T follicular helper cell (primary cell): Measurements from ENCODE around the gene CSNK1G3.

Experiments
- DNase-seq: peaks from one replicate; pipeline ENCODE4 v3.0.0-alpha.2; 2020; ENCODE audit warnings: low read depth

Gene CSNK1G3

GRCh38 chr5:123514615-123515355 is 2.8 kb downstream of the CSNK1G3 start:
- no peak for DNase-seq

GRCh38 chr5:123515904-123516303 is 3.9 kb downstream of the CSNK1G3 start:
- no peak for DNase-seq

GRCh38 chr5:123517476-123517875 is 5.5 kb downstream of the CSNK1G3 start:
- DNase-seq, result no peak

GRCh38 chr5:123518111-123518510 is 6.1 kb downstream of the CSNK1G3 start:
- DNase-seq, result no peak

- DNase-seq, result no peak
These were observed 8.8 kb downstream of the CSNK1G3 start for GRCh38 chr5:123520677-123521247.

- DNase-seq, result no peak
These were observed 12.2 kb downstream of the CSNK1G3 start for GRCh38 chr5:123524146-123524545.

- no peak for DNase-seq
These were observed 15.2 kb downstream of the CSNK1G3 start for GRCh38 chr5:123527190-123527589.

- DNase-seq, result no peak
These were observed 16.1 kb downstream of the CSNK1G3 start for GRCh38 chr5:123528065-123528464.

- DNase-seq, result no peak
These were observed 16.9 kb downstream of the CSNK1G3 start for GRCh38 chr5:123528878-123529277.

- no peak for DNase-seq
These were observed 18.8 kb downstream of the CSNK1G3 start for GRCh38 chr5:123530728-123531127.

- no peak for DNase-seq
These were observed 23.7 kb downstream of the CSNK1G3 start for GRCh38 chr5:123535648-123536047.

- no peak for DNase-seq
These were observed 25.3 kb downstream of the CSNK1G3 start for GRCh38 chr5:123537256-123537655.

GRCh38 chr5:123537845-123538244 is 25.9 kb downstream of the CSNK1G3 start:
- DNase-seq, result no peak

- no peak for DNase-seq
These were observed 26.9 kb downstream of the CSNK1G3 start for GRCh38 chr5:123538670-123539459.

- no peak for DNase-seq
These were observed 28.6 kb downstream of the CSNK1G3 start for GRCh38 chr5:123540534-123540933.

GRCh38 chr5:123543438-123543837 is 31.5 kb downstream of the CSNK1G3 start:
- no peak for DNase-seq

GRCh38 chr5:123545506-123545905 is 33.5 kb downstream of the CSNK1G3 start:
- peak; percentile 1 for DNase-seq

- DNase-seq, result no peak
These were observed 34.7 kb downstream of the CSNK1G3 start for GRCh38 chr5:123546657-123547056.

GRCh38 chr5:123549256-123549904 is 37.4 kb downstream of the CSNK1G3 start:
- DNase-seq, result peak; percentile 27

GRCh38 chr5:123554601-123555000 is 42.6 kb downstream of the CSNK1G3 start:
- DNase-seq, result no peak

- no peak for DNase-seq
These were observed 45.9 kb downstream of the CSNK1G3 start for GRCh38 chr5:123557907-123558306.

GRCh38 chr5:123558762-123559433 is 46.9 kb downstream of the CSNK1G3 start:
- DNase-seq, result no peak
